Vagina (tissue), 2 donors: ENCODE measurements around the gene RFX5.

Experiments
- POLR2A ChIP-seq, 2 donors: fragments of 450-650 bp; IDR thresholded peaks; one replicate each; pipeline ENCODE4 v1.6.1; 2017; ENCODE audit warnings: antibody characterized with exemption in 2 of 2, mild to moderate bottlenecking in 2 of 2, moderate library complexity in 2 of 2
- POLR2AphosphoS5 ChIP-seq, 2 donors: sonication (generic); formaldehyde crosslinking; IDR thresholded peaks; one replicate each; pipeline ENCODE4 v1.9.0; 2017; ENCODE audit warnings: antibody characterized with exemption in 2 of 2, mild to moderate bottlenecking in 2 of 2, low read depth in 1 of 2; ENCODE audit not compliant: insufficient read depth in 1 of 2
- TF ChIP-seq, protein P1 (sequence below), 3 experiments: fragments of 450-650 bp in 2 of 3; fragments of 200-600 bp in 1 of 3; sonication (generic) in 1 of 3; IDR thresholded peaks; one replicate each; pipeline ENCODE4 v1.5.1; 2017 to 2019; ENCODE audit warnings: antibody characterized with exemption in 3 of 3, mild to moderate bottlenecking in 2 of 3, moderate library complexity in 2 of 3

DNA sequence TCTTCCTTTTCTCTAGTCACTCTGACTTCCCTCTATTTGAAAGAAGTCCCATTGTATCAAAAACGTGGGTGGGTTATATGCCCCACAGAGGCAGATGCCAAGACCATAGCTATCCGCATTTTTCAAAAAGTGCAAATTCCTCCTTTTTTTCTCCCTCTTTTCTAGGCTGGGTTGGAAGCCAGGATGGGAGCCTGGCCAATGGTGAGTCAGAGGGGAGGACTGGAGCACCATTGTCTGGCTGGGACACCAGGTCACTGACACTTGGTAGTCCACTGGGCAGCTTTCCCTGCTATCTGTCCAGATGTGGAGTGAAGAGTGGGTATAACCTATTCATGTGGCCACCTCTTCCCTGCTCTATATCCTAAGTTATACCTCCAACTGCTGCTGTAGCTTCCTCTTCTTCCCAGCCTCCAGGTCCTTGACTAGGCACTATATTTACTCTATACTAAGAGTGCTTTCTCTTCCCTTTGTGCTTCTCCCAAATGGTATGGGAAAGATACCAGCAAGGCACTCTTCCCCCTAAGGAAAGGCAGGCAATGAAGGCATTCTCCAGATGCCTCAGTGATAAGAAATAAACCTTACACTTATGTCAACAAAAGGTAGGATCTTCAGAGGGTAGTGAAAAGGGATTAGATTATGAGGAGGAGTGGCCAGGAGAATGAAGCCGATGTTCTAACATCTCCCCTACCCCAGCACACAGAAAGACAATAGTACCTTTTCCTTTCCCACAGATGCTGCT lies 32.7 kb downstream of the RFX5 start:
- TF ChIP-seq, protein P1, sequence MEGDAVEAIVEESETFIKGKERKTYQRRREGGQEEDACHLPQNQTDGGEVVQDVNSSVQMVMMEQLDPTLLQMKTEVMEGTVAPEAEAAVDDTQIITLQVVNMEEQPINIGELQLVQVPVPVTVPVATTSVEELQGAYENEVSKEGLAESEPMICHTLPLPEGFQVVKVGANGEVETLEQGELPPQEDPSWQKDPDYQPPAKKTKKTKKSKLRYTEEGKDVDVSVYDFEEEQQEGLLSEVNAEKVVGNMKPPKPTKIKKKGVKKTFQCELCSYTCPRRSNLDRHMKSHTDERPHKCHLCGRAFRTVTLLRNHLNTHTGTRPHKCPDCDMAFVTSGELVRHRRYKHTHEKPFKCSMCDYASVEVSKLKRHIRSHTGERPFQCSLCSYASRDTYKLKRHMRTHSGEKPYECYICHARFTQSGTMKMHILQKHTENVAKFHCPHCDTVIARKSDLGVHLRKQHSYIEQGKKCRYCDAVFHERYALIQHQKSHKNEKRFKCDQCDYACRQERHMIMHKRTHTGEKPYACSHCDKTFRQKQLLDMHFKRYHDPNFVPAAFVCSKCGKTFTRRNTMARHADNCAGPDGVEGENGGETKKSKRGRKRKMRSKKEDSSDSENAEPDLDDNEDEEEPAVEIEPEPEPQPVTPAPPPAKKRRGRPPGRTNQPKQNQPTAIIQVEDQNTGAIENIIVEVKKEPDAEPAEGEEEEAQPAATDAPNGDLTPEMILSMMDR (IDR thresholded peaks at IDR 0.05): no peak
- no peak for TF ChIP-seq POLR2A (IDR thresholded peaks at IDR 0.05)
- TF ChIP-seq POLR2AphosphoS5 (IDR thresholded peaks at IDR 0.05; ENCODE audit: insufficient read depth in 1 of 2, low read depth in 1 of 2): peak in 1 of 2 donors; percentile 22
